WTC11 (cell line): ENCODE data around the gene MARK3.

Experiments
- NFYB ChIP-seq: sonication (generic); formaldehyde crosslinking; conservative IDR thresholded peaks from 2 replicates; pipeline ENCODE4 v1.8.0; 2022; ENCODE audit warnings: low read depth, missing genetic modification reagents
- TF ChIP-seq, protein P1 (sequence below): fragments of 200-600 bp; IDR thresholded peaks from 2 replicates; pipeline ENCODE4 v1.8.0; 2022; ENCODE audit warnings: antibody characterized with exemption

DNA sequence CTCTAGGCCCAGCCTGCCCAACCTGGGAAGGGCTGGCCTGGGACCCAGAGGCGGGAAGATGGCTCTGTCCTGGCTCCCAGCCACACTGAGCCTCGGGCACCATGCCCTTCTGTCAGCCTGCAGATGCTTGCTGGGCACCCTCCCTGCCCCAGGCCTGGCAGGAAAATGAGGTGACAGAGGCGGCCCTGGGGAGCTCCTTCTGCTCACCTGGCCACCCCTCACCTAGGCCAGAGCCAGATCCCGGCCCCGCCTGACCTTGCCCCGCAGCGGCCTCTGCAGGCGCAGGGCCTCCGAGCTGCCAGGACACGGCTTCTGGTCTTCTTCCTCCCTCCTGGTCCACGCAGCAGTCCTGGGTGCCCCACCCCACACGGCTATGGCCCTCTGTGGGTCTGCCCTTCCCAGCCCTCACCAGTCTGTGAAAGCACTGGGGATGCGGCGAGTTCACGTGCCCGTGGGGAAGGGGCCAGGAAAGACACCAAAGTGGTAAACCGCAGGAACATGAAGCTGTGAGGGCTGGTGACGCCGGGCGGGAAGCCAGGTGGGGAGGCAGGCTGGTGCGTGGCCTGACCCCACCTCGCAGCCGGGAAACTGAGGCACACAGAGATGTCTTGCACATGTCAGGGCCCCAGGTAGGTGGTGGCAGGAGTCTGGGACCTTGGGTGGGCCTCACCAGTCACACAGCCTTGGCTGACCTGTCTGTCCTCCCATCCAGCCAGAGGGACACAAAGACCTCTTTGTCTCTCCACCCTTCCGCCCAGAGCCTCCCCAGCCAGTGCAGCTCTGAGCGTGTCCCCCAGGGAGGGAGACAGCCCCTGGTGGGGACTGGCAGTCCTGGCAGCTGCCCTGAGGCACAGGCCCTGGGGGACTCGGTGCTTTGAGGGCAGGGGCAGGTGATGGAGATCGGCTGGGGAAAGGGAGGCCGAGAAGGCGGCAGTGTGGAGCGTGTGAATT lies 164.4 kb downstream of the MARK3 start:
- TF ChIP-seq, protein P1, sequence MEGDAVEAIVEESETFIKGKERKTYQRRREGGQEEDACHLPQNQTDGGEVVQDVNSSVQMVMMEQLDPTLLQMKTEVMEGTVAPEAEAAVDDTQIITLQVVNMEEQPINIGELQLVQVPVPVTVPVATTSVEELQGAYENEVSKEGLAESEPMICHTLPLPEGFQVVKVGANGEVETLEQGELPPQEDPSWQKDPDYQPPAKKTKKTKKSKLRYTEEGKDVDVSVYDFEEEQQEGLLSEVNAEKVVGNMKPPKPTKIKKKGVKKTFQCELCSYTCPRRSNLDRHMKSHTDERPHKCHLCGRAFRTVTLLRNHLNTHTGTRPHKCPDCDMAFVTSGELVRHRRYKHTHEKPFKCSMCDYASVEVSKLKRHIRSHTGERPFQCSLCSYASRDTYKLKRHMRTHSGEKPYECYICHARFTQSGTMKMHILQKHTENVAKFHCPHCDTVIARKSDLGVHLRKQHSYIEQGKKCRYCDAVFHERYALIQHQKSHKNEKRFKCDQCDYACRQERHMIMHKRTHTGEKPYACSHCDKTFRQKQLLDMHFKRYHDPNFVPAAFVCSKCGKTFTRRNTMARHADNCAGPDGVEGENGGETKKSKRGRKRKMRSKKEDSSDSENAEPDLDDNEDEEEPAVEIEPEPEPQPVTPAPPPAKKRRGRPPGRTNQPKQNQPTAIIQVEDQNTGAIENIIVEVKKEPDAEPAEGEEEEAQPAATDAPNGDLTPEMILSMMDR = no peak
- no peak for TF ChIP-seq NFYB (CRISPR knock-in tag)
